Ovary (tissue), 9 donors: ENCODE data around the gene GDE1. TPM values are rescaled to one million over a fixed set of nuclear protein-coding genes. Genes with fewer than 3 reads are reported as not detected.
A peak's percentile ranks its signal among the peaks of the same experiment; 100 is the strongest.

ENCODE experiments used
- DNase-seq, 5 donors: peaks; one replicate each; pipeline ENCODE4 v3.0.0-alpha.2; 2019 to 2020
- H3K27ac ChIP-seq, 2 donors: fragments of 200-600 bp; one replicate each; pipeline versions ENCODE4 v1.5.1 to v1.8.0; 2019 to 2022
- H3K27me3 ChIP-seq: fragments of 200-600 bp; one replicate; pipeline ENCODE4 v1.8.0; 2022
- H3K36me3 ChIP-seq: fragments of 200-600 bp; sonication (generic); one replicate; pipeline ENCODE4 v1.5.1; 2019
- H3K4me1 ChIP-seq: one replicate; pipeline ENCODE4 v1.8.1; 2013; ENCODE audit warnings: mild to moderate bottlenecking, moderate library complexity; ENCODE audit not compliant: insufficient read depth
- H3K4me3 ChIP-seq: fragments of 200-600 bp; sonication (generic); one replicate; pipeline ENCODE4 v1.5.1; 2017
- H3K9me3 ChIP-seq, 2 donors: fragments of 200-600 bp in 1 of 2; sonication (generic) in 1 of 2; one replicate each; pipeline versions ENCODE4 v1.5.1 to v1.8.1; 2013 to 2019; ENCODE audit warnings: mild to moderate bottlenecking in 1 of 2, moderate library complexity in 1 of 2
- CTCF ChIP-seq, 3 donors: fragments of 450-650 bp in 2 of 3; fragments of 200-600 bp in 1 of 3; IDR thresholded peaks; one replicate each; pipeline versions ENCODE4 v1.5.1 to v1.8.0; 2016 to 2022; ENCODE audit warnings: antibody characterized with exemption in 3 of 3, mild to moderate bottlenecking in 1 of 3
- EP300 ChIP-seq: sonication (generic); formaldehyde crosslinking; IDR thresholded peaks from one replicate; pipeline ENCODE4 v1.6.1; 2017; ENCODE audit warnings: antibody characterized with exemption
- POLR2A ChIP-seq: fragments of 450-650 bp; IDR thresholded peaks from one replicate; pipeline ENCODE4 v1.6.1; 2017; ENCODE audit warnings: antibody characterized with exemption, mild to moderate bottlenecking, moderate library complexity
- WGBS, 3 donors: extraction: QIAGEN DNeasy Blood & Tissue Kit in 1 of 3; methylation state at CpG; one replicate each; pipeline versions ENCODE4 v1.1.5 to v1.1.7; 2013 to 2017; 5-methylcytosine and 5-hydroxymethylcytosine counted together
- intact Hi-C, 4 donors: fragments of 100-400 bp; cut with DNase I; formaldehyde crosslinking; loops; one replicate each; pipeline versions ENCODE4 v1.11.0 to v1.15.1; 2022 to 2023
- polyA plus RNA-seq, 2 donors: library from polyadenylated mRNA; stranded (reverse); fragments of 200-250 nt in 1 of 2; fragments of 350-450 nt in 1 of 2; fragmentation: Illumina TruSeq in 1 of 2; extraction: RNeasy Lipid Tissue Mini Kit (QIAGEN cat#74804) in 1 of 2; gene quantifications; one replicate each; pipeline ENCODE4 v1.2.3, GENCODE V29; 2013 to 2014
- total RNA-seq, 7 donors: library from RNA; depleted of rRNA in 2 of 7; stranded (reverse); fragments of >200 nt in 2 of 7; fragmentation: NEBNext Ultra II Directional in 3 of 7; extraction: Animal tissue kit (Norgen Biotek cat#: 25700) in 3 of 7; gene quantifications; one replicate each; pipeline versions ENCODE4 v1.1.0 to v1.2.4, GENCODE V29; 2016 to 2023
- donor health status: DM: no; HTN: no; CAD: no; lungs with moderate emphysema.
- donor health status: DM: no; HTN: no; CAD: no.
- donor health status: Bipolar disorder and iron deficiency.
- donor health status: DM: yes; HTN: yes; CAD: no.
- donor health status: DM: no; HTN: no; CAD: no.
- donor health status: DM: yes; HTN: yes; CAD: no.

Gene GDE1
- total and polyA plus RNA-seq, 9 donors: 18.1 to 83.8 (median 28.7) TPM

GRCh38 chr16:19560078-19560477 lies 38.2 kb upstream of the GDE1 start:
- Histone ChIP-seq H3K36me3 (no peaks in the 10 kb centered on the region), H3K27me3 (no peaks in the 10 kb centered on the region), H3K27ac (no peak overlapping the region), H3K4me3 (no peak overlapping the region), H3K4me1 (peaks cover 7% of the 10 kb centered on the region), H3K9me3 (no peaks in the 10 kb centered on the region)
- intact Hi-C loops: loop anchor here in 1 of 4 donors (5.0 kb wide), 1 partner anchor 327 kb away; no protein-coding TSS in a partner anchor
- no peak for DNase-seq
- TF ChIP-seq EP300 (no peak), POLR2A (no peak), CTCF (IDR thresholded peaks at IDR 0.05) (no peak)
- WGBS, 3 donors: 88 to 94% (median 90%) methylated on average over 4 of the region's 4 CpGs

- no peaks in the 10 kb centered on the region for H3K36me3 ChIP-seq
- H3K4me1 ChIP-seq: peaks cover 7% of the 10 kb centered on the region
- WGBS, 3 donors: 62 to 75% (median 72%) methylated on average over 10 of the region's 10 CpGs
- H3K27ac ChIP-seq: no peak overlapping the region
- no peaks in the 10 kb centered on the region for H3K9me3 ChIP-seq
- intact Hi-C loops: loop anchor here in 1 of 4 donors (2.0 to 5.0 kb wide), 2 partner anchors 38 to 327 kb away; no protein-coding TSS in a partner anchor
- no peaks in the 10 kb centered on the region for H3K27me3 ChIP-seq
- peak; percentile 45 to 65 (median 48) for TF ChIP-seq CTCF (IDR thresholded peaks at IDR 0.05)
- TF ChIP-seq EP300: no peak
- DNase-seq: no peak
- H3K4me3 ChIP-seq: no peak overlapping the region
Observed at GRCh38 chr16:19559242-19559910, 37.5 kb upstream of the GDE1 start.

GRCh38 chr16:19555938-19556771 lies 34.3 kb upstream of the GDE1 start:
- H3K27ac ChIP-seq: peak overlapping the region; percentile 70 to 86
- H3K9me3 ChIP-seq: no peaks in the 10 kb centered on the region
- DNase-seq: peak in 1 of 5 donors; percentile 31
- intact Hi-C loops: loop anchor here in 1 of 4 donors (5.0 kb wide), 1 partner anchor 41 kb away; no protein-coding TSS in a partner anchor
- peaks cover 6% of the 10 kb centered on the region for H3K4me1 ChIP-seq
- TF ChIP-seq CTCF (IDR thresholded peaks at IDR 0.05): no peak
- no peak for TF ChIP-seq EP300
- no peak for TF ChIP-seq POLR2A
- no peaks in the 10 kb centered on the region for H3K36me3 ChIP-seq
- peak overlapping the region; percentile 80 for H3K4me3 ChIP-seq
- no peaks in the 10 kb centered on the region for H3K27me3 ChIP-seq
- 30 to 33% (median 32%) methylated on average over 19 of the region's 19 CpGs for WGBS, 3 donors

GRCh38 chr16:19555186-19555937 lies 33.5 kb upstream of the GDE1 start, which contains the start of gene VPS35L:
TSS of gene VPS35L (plus strand) at chr16:19555703. CDS start at chr16:19555730, 27 bp downstream.
- WGBS, 3 donors: 0 to 1% (median 0%) methylated on average over 38 to 53 of the region's 53 CpGs
- DNase-seq: peak; percentile 97 to 99 (median 99)
- intact Hi-C loops: loop anchor here in 1 of 4 donors (5.0 kb wide), 1 partner anchor 42 kb away; no protein-coding TSS in a partner anchor
- H3K9me3 ChIP-seq: no peaks in the 10 kb centered on the region
- H3K4me1 ChIP-seq: peaks cover 6% of the 10 kb centered on the region
- peak within 1 kb of the TSS; percentile 80 for H3K4me3 ChIP-seq
- H3K27me3 ChIP-seq: no peaks in the 10 kb centered on the region
- no peaks in the 10 kb centered on the region for H3K36me3 ChIP-seq
- TF ChIP-seq EP300 (no peak), CTCF (IDR thresholded peaks at IDR 0.05) (peak; percentile 74 to 85 (median 78)), POLR2A (no peak)
- H3K27ac ChIP-seq: peak within 1 kb of the TSS; percentile 70 to 86
